Naive B cell (primary cell): ENCODE data around the gene UXS1. TPM values are rescaled to one million over a fixed set of nuclear protein-coding genes. Genes with fewer than 3 reads are reported as not detected.

Experiments used
- ATAC-seq, 2 donors: fragments of 150-1000 bp; cut with Tn5 transposase; 2 replicates each; pipeline ENCODE4 v1.10.0; 2021; ENCODE audit warnings: low read depth in 2 of 2, mild to moderate bottlenecking in 2 of 2, moderate library complexity in 2 of 2
- DNase-seq: peaks from one replicate; pipeline ENCODE4 v3.0.0; 2022
- H3K27ac Mint-ChIP-seq, 6 donors: one replicate each; pipeline ENCODE4 v1.8.0; 2020 to 2022; ENCODE audit warnings: mild to moderate bottlenecking in 6 of 6, mixed read lengths in 6 of 6, moderate library complexity in 5 of 6, inconsistent platforms in 2 of 6
- H3K27me3 Mint-ChIP-seq, 3 donors: one replicate each; pipeline ENCODE4 v1.8.0; 2021 to 2022; ENCODE audit warnings: mixed read lengths in 3 of 3, mild to moderate bottlenecking in 1 of 3
- H3K36me3 Mint-ChIP-seq, 2 donors: one replicate each; pipeline ENCODE4 v1.8.0; 2020 to 2022; ENCODE audit warnings: mixed read lengths in 2 of 2, inconsistent platforms in 1 of 2, mild to moderate bottlenecking in 1 of 2
- H3K4me1 Mint-ChIP-seq, 3 donors: one replicate each; pipeline ENCODE4 v1.8.0; 2020 to 2022; ENCODE audit warnings: mixed read lengths in 3 of 3, inconsistent platforms in 1 of 3, mild to moderate bottlenecking in 1 of 3, moderate library complexity in 1 of 3
- H3K4me3 Mint-ChIP-seq, 8 donors: one replicate each; pipeline ENCODE4 v1.8.0; 2020 to 2022; ENCODE audit warnings: mild to moderate bottlenecking in 8 of 8, mixed read lengths in 8 of 8, moderate library complexity in 8 of 8, inconsistent platforms in 2 of 8
- H3K9me3 Mint-ChIP-seq, 7 donors: one replicate each; pipeline ENCODE4 v1.8.0; 2020 to 2022; ENCODE audit warnings: mixed read lengths in 7 of 7, mild to moderate bottlenecking in 5 of 7, inconsistent platforms in 2 of 7, moderate library complexity in 1 of 7
- polyA plus RNA-seq, 6 donors: library from polyadenylated mRNA; unstranded; fragments of 300-500 nt; fragmentation: Illumina TruSeq; gene quantifications; one replicate each; pipeline ENCODE4 v1.2.3, GENCODE V29; 2021; ENCODE audit warnings: low read depth in 6 of 6

UXS1 gene
- polyA plus RNA-seq, 6 donors from 2014 or later: 26.8 to 61.0 (median 51.1) TPM

GRCh38 chr2:106184394-106184793 lies 9.7 kb downstream of the UXS1 start:
- Mint-ChIP-seq H3K27me3 (no peaks in the 10 kb centered on the region), H3K4me1 (peaks cover 52 to 73% (median 63%) of the 10 kb centered on the region in 3 donors)

GRCh38 chr2:106183101-106183696 lies 10.9 kb downstream of the UXS1 start:
- H3K36me3 Mint-ChIP-seq: peaks cover under 1 to 3% of the 10 kb centered on the region in 2 donors
- peak overlapping the region in 4 of 6 donors; percentile 6 to 92 (median 64) for H3K27ac Mint-ChIP-seq
- DNase-seq (no peak), ATAC-seq (no peak)
- no peaks in the 10 kb centered on the region for H3K27me3 Mint-ChIP-seq
- H3K4me3 Mint-ChIP-seq: peak overlapping the region in 5 of 8 donors; percentile 16 to 72 (median 68)
- H3K4me1 Mint-ChIP-seq: peaks cover 52 to 72% (median 59%) of the 10 kb centered on the region in 3 donors
- H3K9me3 Mint-ChIP-seq: no peaks in the 10 kb centered on the region

More at GRCh38 chr2:106184394-106184793, 9.7 kb downstream of the UXS1 start:
- H3K9me3 Mint-ChIP-seq: no peaks in the 10 kb centered on the region
- H3K4me3 Mint-ChIP-seq: peak overlapping the region in 5 of 8 donors; percentile 6 to 69 (median 27)
- no peak for DNase-seq
- H3K36me3 Mint-ChIP-seq: no peaks in the 10 kb centered on the region
- peak in 1 of 2 donors; percentile 43 for ATAC-seq
- H3K27ac Mint-ChIP-seq: peak overlapping the region in 1 of 6 donors; percentile 4

- H3K4me3 Mint-ChIP-seq: no peak overlapping the region
- peaks cover 5 to 9% of the 10 kb centered on the region in 2 donors for H3K36me3 Mint-ChIP-seq
- ATAC-seq (no peak), DNase-seq (no peak)
- H3K4me1 Mint-ChIP-seq: peaks cover 53 to 74% (median 63%) of the 10 kb centered on the region in 3 donors
- no peaks in the 10 kb centered on the region for H3K27me3 Mint-ChIP-seq
- H3K9me3 Mint-ChIP-seq: no peaks in the 10 kb centered on the region
- no peak overlapping the region for H3K27ac Mint-ChIP-seq
Observed at GRCh38 chr2:106181064-106181463, 13.0 kb downstream of the UXS1 start.

- ATAC-seq (no peak), DNase-seq (no peak)
- Mint-ChIP-seq H3K36me3 (peaks cover 5 to 9% of the 10 kb centered on the region in 2 donors), H3K27me3 (no peaks in the 10 kb centered on the region), H3K4me3 (no peak overlapping the region), H3K9me3 (no peaks in the 10 kb centered on the region), H3K4me1 (peaks cover 56 to 74% (median 64%) of the 10 kb centered on the region in 3 donors), H3K27ac (peak overlapping the region in 2 of 6 donors; percentile 64 to 72)
Observed at GRCh38 chr2:106180602-106181001, 13.5 kb downstream of the UXS1 start.

- H3K27ac Mint-ChIP-seq: no peak overlapping the region
- H3K9me3 Mint-ChIP-seq: no peaks in the 10 kb centered on the region
- peaks cover 5 to 9% of the 10 kb centered on the region in 2 donors for H3K36me3 Mint-ChIP-seq
- DNase-seq: no peak
- H3K4me3 Mint-ChIP-seq: no peak overlapping the region
- H3K4me1 Mint-ChIP-seq: peaks cover 52 to 76% (median 65%) of the 10 kb centered on the region in 3 donors
- no peak for ATAC-seq
- H3K27me3 Mint-ChIP-seq: no peaks in the 10 kb centered on the region
Observed at GRCh38 chr2:106178716-106179115, 15.4 kb downstream of the UXS1 start.

GRCh38 chr2:106177581-106177980 lies 16.5 kb downstream of the UXS1 start:
- ATAC-seq: no peak
- Mint-ChIP-seq H3K36me3 (peaks cover 8 to 9% of the 10 kb centered on the region in 2 donors), H3K4me1 (peaks cover 46 to 78% (median 62%) of the 10 kb centered on the region in 3 donors), H3K9me3 (no peaks in the 10 kb centered on the region), H3K27ac (peak overlapping the region in 1 of 6 donors; percentile 70), H3K4me3 (no peak overlapping the region), H3K27me3 (no peaks in the 10 kb centered on the region)
- DNase-seq: no peak

GRCh38 chr2:106176446-106177099 lies 17.5 kb downstream of the UXS1 start:
- Mint-ChIP-seq H3K4me1 (peaks cover 45 to 80% (median 63%) of the 10 kb centered on the region in 3 donors), H3K27me3 (no peaks in the 10 kb centered on the region), H3K27ac (peak overlapping the region in 4 of 6 donors; percentile 26 to 88 (median 48)), H3K4me3 (peak overlapping the region in 2 of 8 donors; percentile 11 to 77), H3K36me3 (peaks cover 9% of the 10 kb centered on the region in 2 donors), H3K9me3 (no peaks in the 10 kb centered on the region)
- DNase-seq: no peak
- no peak for ATAC-seq

GRCh38 chr2:106175086-106175850 lies 18.8 kb downstream of the UXS1 start:
- ATAC-seq (no peak), DNase-seq (no peak)
- Mint-ChIP-seq H3K27me3 (no peaks in the 10 kb centered on the region), H3K4me1 (peaks cover 43 to 72% (median 66%) of the 10 kb centered on the region in 3 donors), H3K36me3 (peaks cover 9% of the 10 kb centered on the region in 2 donors), H3K4me3 (peak overlapping the region in 6 of 8 donors; percentile 16 to 77 (median 51)), H3K9me3 (no peaks in the 10 kb centered on the region), H3K27ac (peak overlapping the region in 5 of 6 donors; percentile 1 to 70 (median 26))

GRCh38 chr2:106174056-106174455 lies 20.0 kb downstream of the UXS1 start:
- no peaks in the 10 kb centered on the region for H3K9me3 Mint-ChIP-seq
- peaks cover 49 to 77% (median 70%) of the 10 kb centered on the region in 3 donors for H3K4me1 Mint-ChIP-seq
- peak overlapping the region in 3 of 6 donors; percentile 1 to 84 (median 67) for H3K27ac Mint-ChIP-seq
- H3K27me3 Mint-ChIP-seq: no peaks in the 10 kb centered on the region
- no peak for DNase-seq
- peaks cover 9% of the 10 kb centered on the region in 2 donors for H3K36me3 Mint-ChIP-seq
- H3K4me3 Mint-ChIP-seq: peak overlapping the region in 2 of 8 donors; percentile 28 to 63
- no peak for ATAC-seq

- ATAC-seq (no peak), DNase-seq (no peak)
- Mint-ChIP-seq H3K9me3 (no peaks in the 10 kb centered on the region), H3K36me3 (peaks cover under 1 to 4% of the 10 kb centered on the region in 2 donors), H3K27ac (peak overlapping the region in 2 of 6 donors; percentile 29 to 34), H3K4me3 (no peak overlapping the region), H3K27me3 (no peaks in the 10 kb centered on the region), H3K4me1 (peaks cover 45 to 78% (median 74%) of the 10 kb centered on the region in 3 donors)
Observed at GRCh38 chr2:106172649-106173048, 21.5 kb downstream of the UXS1 start.

GRCh38 chr2:106168657-106169056 lies 25.4 kb downstream of the UXS1 start:
- Mint-ChIP-seq H3K27ac (peak overlapping the region; percentile 31 to 93 (median 84)), H3K4me3 (peak overlapping the region in 4 of 8 donors; percentile 5 to 55 (median 33)), H3K4me1 (peaks cover 57 to 79% (median 75%) of the 10 kb centered on the region in 3 donors), H3K9me3 (no peaks in the 10 kb centered on the region), H3K36me3 (peaks cover 6 to 8% of the 10 kb centered on the region in 2 donors), H3K27me3 (no peaks in the 10 kb centered on the region)
- DNase-seq (no peak), ATAC-seq (peak; percentile 72 to 75)

- Mint-ChIP-seq H3K9me3 (no peaks in the 10 kb centered on the region), H3K27me3 (no peaks in the 10 kb centered on the region), H3K27ac (peak overlapping the region in 4 of 6 donors; percentile 15 to 91 (median 59)), H3K4me3 (no peak overlapping the region), H3K36me3 (peaks cover 4 to 6% of the 10 kb centered on the region in 2 donors), H3K4me1 (peaks cover 56 to 80% (median 74%) of the 10 kb centered on the region in 3 donors)
- ATAC-seq (no peak), DNase-seq (no peak)
Observed at GRCh38 chr2:106167067-106167466, 27.0 kb downstream of the UXS1 start.

- Mint-ChIP-seq H3K4me3 (no peak overlapping the region), H3K27me3 (no peaks in the 10 kb centered on the region), H3K4me1 (peaks cover 65 to 91% (median 81%) of the 10 kb centered on the region in 3 donors), H3K9me3 (no peaks in the 10 kb centered on the region), H3K36me3 (peaks cover 4 to 6% of the 10 kb centered on the region in 2 donors), H3K27ac (peak overlapping the region in 5 of 6 donors; percentile 36 to 96 (median 87))
- no peak for DNase-seq
- no peak for ATAC-seq
Observed at GRCh38 chr2:106165561-106165960, 28.5 kb downstream of the UXS1 start.
